K562 (cell line): Measurements from ENCODE around the gene WDR86. TPM values are rescaled to one million over a fixed set of nuclear protein-coding genes. Genes with fewer than 3 reads are reported as not detected.

Experiments
- ATAC-seq: fragments of 200-7000 bp; cut with Tn5 transposase; 3 replicates; pipeline ENCODE4 v1.9.1; 2020; ENCODE audit warnings: moderate library complexity
- BruUV-seq: library from RNA; stranded (reverse); fragments of 400-500 nt; replicated peaks from 2 replicates; lab custom pipeline; 2021; lab: Mats Ljungman, UMichigan
- CTCF ChIA-PET: fragments of 300-600 bp; formaldehyde crosslinking; extraction: SDS; loops from one replicate; lab custom pipeline; 2021; ENCODE audit warnings: low intra/inter-chr PET ratio; lab: Yijun Ruan, JAX
- POLR2A ChIA-PET: fragments of 300-600, 350-650 bp; sonication (Branson Sonifier 250); formaldehyde crosslinking; extraction: SDS; loops from one replicate; lab custom pipeline; 2021; ENCODE audit warnings: antibody characterized with exemption, inconsistent platforms; lab: Yijun Ruan, JAX
- DNase-seq, 4 experiments: peaks; one replicate each; pipeline versions ENCODE4 v3.0.0 to v3.0.0-alpha.2; 2011 to 2018; ENCODE audit warnings: low spot score in 3 of 4, mixed read lengths in 3 of 4; ENCODE audit errors: extremely low read depth in 1 of 4
- FAIRE-seq: peaks from 2 replicates; lab custom pipeline; 2011; peaks lifted over from hg19 to GRCh38; lab: Jason Lieb, UNC
- H2AFZ ChIP-seq: 2 replicates; pipeline ENCODE4 v1.6.0; 2011; ENCODE audit warnings: low read depth, low read length, control low read depth, inconsistent platforms
- H3K27ac ChIP-seq: fragments of 200-600 bp; 3 replicates; pipeline ENCODE4 v1.8.0; 2011; ENCODE audit warnings: low read depth, mild to moderate bottlenecking, control low read depth, inconsistent platforms, low read length, moderate library complexity, mixed read lengths; ENCODE audit errors: extremely low read depth
- H3K27me3 ChIP-seq, 2 experiments: fragments of 300-600 bp in 1 of 2; 2 replicates in 1 of 2; 3 replicates in 1 of 2; pipeline versions ENCODE4 v1.6.0 to v1.8.0; 2011; ENCODE audit warnings: inconsistent platforms in 2 of 2, low read length in 2 of 2, mild to moderate bottlenecking in 1 of 2, mixed read lengths in 1 of 2, moderate library complexity in 1 of 2; ENCODE audit not compliant: control insufficient read depth in 2 of 2, insufficient read depth in 2 of 2
- H3K36me3 ChIP-seq: fragments of 300-600 bp; 3 replicates; pipeline ENCODE4 v1.8.0; 2011; ENCODE audit warnings: mild to moderate bottlenecking, low read length, inconsistent platforms; ENCODE audit not compliant: control insufficient read depth, insufficient read depth
- H3K4me1 ChIP-seq, 2 experiments: fragments of 200-600 bp in 1 of 2; replicated peaks in 1 of 2; 2 replicates in 1 of 2; 3 replicates in 1 of 2; pipeline versions ENCODE4 v1.5.1 to v1.8.0; 2011; ENCODE audit warnings: inconsistent platforms in 2 of 2, low read length in 2 of 2, mild to moderate bottlenecking in 1 of 2, mixed read lengths in 1 of 2, moderate library complexity in 1 of 2; ENCODE audit not compliant: control insufficient read depth in 2 of 2, insufficient read depth in 2 of 2
- H3K4me2 ChIP-seq: 2 replicates; pipeline ENCODE4 v1.6.1; 2011; ENCODE audit warnings: low read length, control low read depth, inconsistent platforms, mixed read lengths; ENCODE audit not compliant: insufficient read depth
- H3K4me3 ChIP-seq: fragments of 200-600 bp; sonication (generic), shearing (Covaris generic); 2 replicates; pipeline ENCODE4 v1.5.1; 2016; ENCODE audit warnings: control low read depth, inconsistent platforms
- H3K79me2 ChIP-seq: fragments of 200-600 bp; 3 replicates; pipeline ENCODE4 v1.8.0; 2011; ENCODE audit warnings: low read length, inconsistent platforms; ENCODE audit not compliant: control insufficient read depth, insufficient read depth
- H3K9ac ChIP-seq, 2 experiments: 2 replicates each; pipeline versions ENCODE4 v1.6.0 to v1.6.1; 2011; ENCODE audit warnings: low read depth in 2 of 2, low read length in 2 of 2, control low read depth in 1 of 2, inconsistent platforms in 1 of 2, mild to moderate bottlenecking in 1 of 2, mixed read lengths in 1 of 2; ENCODE audit not compliant: insufficient read depth in 1 of 2
- H3K9me1 ChIP-seq: one replicate; pipeline ENCODE4 v1.6.0; 2011; ENCODE audit warnings: inconsistent platforms, mild to moderate bottlenecking, low read length, moderate library complexity; ENCODE audit not compliant: control insufficient read depth, insufficient read depth
- H3K9me3 ChIP-seq: replicated peaks from 2 replicates; pipeline ENCODE4 v1.5.1; 2011; ENCODE audit warnings: low read depth, low read length, inconsistent platforms; ENCODE audit not compliant: control insufficient read depth, insufficient read depth
- H4K20me1 ChIP-seq: replicated peaks from 2 replicates; pipeline ENCODE4 v1.6.1; 2011; ENCODE audit warnings: low read length, inconsistent platforms, mixed read lengths; ENCODE audit not compliant: control insufficient read depth, insufficient read depth
- EP400 ChIP-seq: fragments of 450-650 bp; IDR thresholded peaks from 2 replicates; pipeline ENCODE4 v1.6.1; 2017; ENCODE audit warnings: antibody characterized with exemption, mild to moderate bottlenecking, moderate library complexity
- ESRRB ChIP-seq: fragments of 250-450 bp; sonication (Bioruptor Pico); IDR thresholded peaks from 2 replicates; pipeline ENCODE4 v1.5.0; 2020; ENCODE audit warnings: mild to moderate bottlenecking, moderate library complexity, borderline replicate concordance
- HDAC2 ChIP-seq: fragments of 450-650 bp; IDR thresholded peaks from 2 replicates; pipeline ENCODE4 v1.6.1; 2016; ENCODE audit warnings: mild to moderate bottlenecking
- TCFL5 ChIP-seq: fragments of 250-450 bp; sonication (Bioruptor Pico); conservative IDR thresholded peaks from 2 replicates; pipeline ENCODE4 v1.6.1; 2021; ENCODE audit warnings: mild to moderate bottlenecking, moderate library complexity, matching md5 sums
- ZNF212 ChIP-seq: fragments of 450-650 bp; formaldehyde crosslinking; IDR thresholded peaks from 2 replicates; pipeline ENCODE4 v1.4.0; 2020; ENCODE audit warnings: mild to moderate bottlenecking
- ZNF24 ChIP-seq: fragments of 450-650 bp; IDR thresholded peaks from 2 replicates; pipeline ENCODE4 v1.6.1; 2016
- WGBS: fragments of 100-300 bp; shearing (Covaris generic); methylation state at CpG from one replicate; pipeline ENCODE4 v1.1.6; 2016; ENCODE audit warnings: low coverage, mixed read lengths; ENCODE audit not compliant: insufficient coverage; ENCODE audit errors: missing lambda C conversion rate; 5-methylcytosine and 5-hydroxymethylcytosine counted together
- in situ Hi-C: fragments of 300-500 bp; cut with MboI; formaldehyde crosslinking; loops from 4 replicates; pipeline ENCODE4 v1.15.0; 2018; ENCODE audit warnings: inconsistent platforms, mixed read lengths
- intact Hi-C: fragments of 100-400 bp; cut with micrococcal nuclease; formaldehyde crosslinking; loops from 2 replicates; pipeline ENCODE4 v1.14.2; 2022
- polyA plus RNA-seq, 8 experiments: library from polyadenylated mRNA; depleted of rRNA in 4 of 8; stranded (reverse) in 5 of 8; unstranded in 3 of 8; fragments of >200 nt; fragmentation: Nextera tagmentation in 2 of 8; fragmentation: Illumina TruSeq in 1 of 8; extraction: Ambion mirVana in 2 of 8; extraction: Trizol in 1 of 8; gene quantifications; 2 replicates each; pipeline versions ENCODE4 v1.2.1 to v1.2.3, GENCODE V29; 2011 to 2014; ENCODE audit warnings: inconsistent platforms in 1 of 8, missing spikeins in 1 of 8
- total RNA-seq, 7 experiments: library from RNA; depleted of rRNA in 6 of 7; stranded (reverse); fragments of >200 nt in 6 of 7; fragmentation: Illumina TruSeq in 2 of 7; extraction: Trizol in 2 of 7; gene quantifications; 2 replicates each; pipeline versions ENCODE4 v1.2.1 to v1.2.3, GENCODE V29; 2011 to 2021; ENCODE audit warnings: low replicate concordance in 1 of 7
- TF ChIP-seq, protein P1 (sequence below), 2 experiments: fragments of 450-650 bp; IDR thresholded peaks; 2 replicates each; pipeline ENCODE4 v1.6.1; 2018; ENCODE audit warnings: mild to moderate bottlenecking in 2 of 2, low read depth in 1 of 2; ENCODE audit not compliant: partially characterized antibody in 2 of 2

Gene WDR86
- total and polyA plus RNA-seq, 9 of the 15 experiments (the other 6 are each of a cell fraction or from before 2014, with no cell fraction given), result 0.24 TPM; not detected in 8

DNA sequence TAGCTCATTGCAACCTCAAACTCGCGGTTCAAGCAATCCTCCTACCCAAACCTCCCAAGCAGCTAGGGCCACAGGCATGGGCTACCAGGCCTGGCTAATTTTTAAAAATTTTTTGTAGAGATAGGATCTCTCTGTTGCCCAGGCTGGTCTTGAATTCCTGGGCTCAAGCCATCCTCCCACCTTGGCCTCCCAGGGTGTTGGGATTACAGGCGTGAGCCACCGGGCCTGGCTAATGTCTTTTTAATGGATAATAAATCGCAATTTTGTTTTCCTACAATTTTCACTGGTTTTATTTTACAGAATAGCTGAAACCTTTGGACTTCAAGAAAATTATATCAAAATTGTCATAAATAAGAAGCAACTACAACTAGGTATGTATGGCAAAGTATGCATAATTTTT lies 57.3 kb downstream of the WDR86 start:
- H3K27me3 ChIP-seq, result no peaks in the 10 kb centered on the region
- no peak overlapping the region for H2AFZ ChIP-seq
- no peaks in the 10 kb centered on the region for H3K9me1 ChIP-seq
- in situ Hi-C loops (loop anchor here (10.0 kb wide), 1 partner anchor 1338 kb away; no protein-coding TSS in a partner anchor), intact Hi-C loops (loop anchor here (5.0 kb wide), 1 partner anchor 180 kb away; no protein-coding TSS in a partner anchor)
- H3K4me3 ChIP-seq, result no peak overlapping the region
- no peak overlapping the region for H3K4me2 ChIP-seq
- no peaks in the 10 kb centered on the region for H3K9me3 ChIP-seq
- no peak for TF ChIP-seq ESRRB
- TF ChIP-seq, protein P1, sequence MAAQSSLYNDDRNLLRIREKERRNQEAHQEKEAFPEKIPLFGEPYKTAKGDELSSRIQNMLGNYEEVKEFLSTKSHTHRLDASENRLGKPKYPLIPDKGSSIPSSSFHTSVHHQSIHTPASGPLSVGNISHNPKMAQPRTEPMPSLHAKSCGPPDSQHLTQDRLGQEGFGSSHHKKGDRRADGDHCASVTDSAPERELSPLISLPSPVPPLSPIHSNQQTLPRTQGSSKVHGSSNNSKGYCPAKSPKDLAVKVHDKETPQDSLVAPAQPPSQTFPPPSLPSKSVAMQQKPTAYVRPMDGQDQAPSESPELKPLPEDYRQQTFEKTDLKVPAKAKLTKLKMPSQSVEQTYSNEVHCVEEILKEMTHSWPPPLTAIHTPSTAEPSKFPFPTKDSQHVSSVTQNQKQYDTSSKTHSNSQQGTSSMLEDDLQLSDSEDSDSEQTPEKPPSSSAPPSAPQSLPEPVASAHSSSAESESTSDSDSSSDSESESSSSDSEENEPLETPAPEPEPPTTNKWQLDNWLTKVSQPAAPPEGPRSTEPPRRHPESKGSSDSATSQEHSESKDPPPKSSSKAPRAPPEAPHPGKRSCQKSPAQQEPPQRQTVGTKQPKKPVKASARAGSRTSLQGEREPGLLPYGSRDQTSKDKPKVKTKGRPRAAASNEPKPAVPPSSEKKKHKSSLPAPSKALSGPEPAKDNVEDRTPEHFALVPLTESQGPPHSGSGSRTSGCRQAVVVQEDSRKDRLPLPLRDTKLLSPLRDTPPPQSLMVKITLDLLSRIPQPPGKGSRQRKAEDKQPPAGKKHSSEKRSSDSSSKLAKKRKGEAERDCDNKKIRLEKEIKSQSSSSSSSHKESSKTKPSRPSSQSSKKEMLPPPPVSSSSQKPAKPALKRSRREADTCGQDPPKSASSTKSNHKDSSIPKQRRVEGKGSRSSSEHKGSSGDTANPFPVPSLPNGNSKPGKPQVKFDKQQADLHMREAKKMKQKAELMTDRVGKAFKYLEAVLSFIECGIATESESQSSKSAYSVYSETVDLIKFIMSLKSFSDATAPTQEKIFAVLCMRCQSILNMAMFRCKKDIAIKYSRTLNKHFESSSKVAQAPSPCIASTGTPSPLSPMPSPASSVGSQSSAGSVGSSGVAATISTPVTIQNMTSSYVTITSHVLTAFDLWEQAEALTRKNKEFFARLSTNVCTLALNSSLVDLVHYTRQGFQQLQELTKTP (IDR thresholded peaks at IDR 0.05; ENCODE audit: low read depth in 1 of 2, partially characterized antibody in 2 of 2), result no peak
- no peak for TF ChIP-seq EP400
- no peak for TF ChIP-seq TCFL5 (CRISPR knock-in tag)
- TF ChIP-seq HDAC2, result no peak
- TF ChIP-seq ZNF24, result no peak
- TF ChIP-seq ZNF212 (CRISPR knock-in tag), result no peak
- DNase-seq (no peak), FAIRE-seq (no peak), ATAC-seq (no peak)
- no peak overlapping the region for H3K27ac ChIP-seq
- peaks cover 4 to 11% of the 10 kb centered on the region in 2 experiments; a peak in 4 of 5 replicates for H3K4me1 ChIP-seq
- CTCF ChIA-PET, result interaction anchor here (0.9 kb wide), 1 partner anchor 42 kb away, joined by 3 read pairs; no protein-coding TSS in a partner anchor
- H4K20me1 ChIP-seq, result 0 out of 2 replicates have a peak, but pooled peaks cover 4% of the 10 kb centered on the region
- H3K36me3 ChIP-seq, result peaks cover 77% of the 10 kb centered on the region
- no peaks in the 10 kb centered on the region for H3K79me2 ChIP-seq
- no peak overlapping the region for H3K9ac ChIP-seq
- BruUV-seq, result no TSS peak
- 70% methylated on average over 5 of the region's 5 CpGs for whole genome bisulfite sequencing
- POLR2A ChIA-PET, result interaction anchor here (0.7 to 1.7 kb wide), 6 partner anchors 10 to 66 kb away, joined by 3 to 7 read pairs (median 4); no protein-coding TSS in a partner anchor
